OCI-LY7 (cell line): ENCODE results near the gene CFAP57.

Source experiments
- EZH2phosphoT487 ChIP-seq: fragments of 200-600 bp; sonication (generic); IDR thresholded peaks from 2 replicates; pipeline ENCODE4 v1.6.1; 2018; ENCODE audit warnings: low read depth, borderline replicate concordance, mild to moderate bottlenecking, mixed run types, antibody characterized with exemption, low read length, moderate library complexity, mixed read lengths
- TF ChIP-seq, protein P1 (sequence below): fragments of 200-600 bp; sonication (generic); conservative IDR thresholded peaks from 2 replicates; pipeline ENCODE4 v1.5.1; 2014; ENCODE audit warnings: mild to moderate bottlenecking, antibody characterized with exemption, low read length, moderate library complexity, mixed read lengths

DNA sequence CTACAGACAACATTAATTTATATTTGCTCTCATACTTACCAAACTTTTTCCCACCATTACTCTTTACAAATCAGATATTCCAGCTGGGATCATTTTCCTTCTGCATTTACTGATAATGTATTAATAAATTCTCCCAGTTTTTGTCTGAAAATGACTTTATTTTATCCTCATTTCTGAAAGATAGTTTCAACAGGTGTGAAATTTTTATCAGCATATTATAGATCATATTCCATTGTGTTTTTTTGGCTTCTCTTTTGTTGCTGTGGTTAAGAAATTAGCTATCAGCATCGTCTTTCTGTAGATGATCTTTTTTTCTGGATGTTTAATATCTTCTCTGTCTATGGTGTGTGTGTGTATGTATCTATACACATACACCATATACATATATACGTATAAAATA, 2.7 kb downstream of the CFAP57 start:
- TF ChIP-seq EZH2phosphoT487 = no peak
- TF ChIP-seq, protein P1, sequence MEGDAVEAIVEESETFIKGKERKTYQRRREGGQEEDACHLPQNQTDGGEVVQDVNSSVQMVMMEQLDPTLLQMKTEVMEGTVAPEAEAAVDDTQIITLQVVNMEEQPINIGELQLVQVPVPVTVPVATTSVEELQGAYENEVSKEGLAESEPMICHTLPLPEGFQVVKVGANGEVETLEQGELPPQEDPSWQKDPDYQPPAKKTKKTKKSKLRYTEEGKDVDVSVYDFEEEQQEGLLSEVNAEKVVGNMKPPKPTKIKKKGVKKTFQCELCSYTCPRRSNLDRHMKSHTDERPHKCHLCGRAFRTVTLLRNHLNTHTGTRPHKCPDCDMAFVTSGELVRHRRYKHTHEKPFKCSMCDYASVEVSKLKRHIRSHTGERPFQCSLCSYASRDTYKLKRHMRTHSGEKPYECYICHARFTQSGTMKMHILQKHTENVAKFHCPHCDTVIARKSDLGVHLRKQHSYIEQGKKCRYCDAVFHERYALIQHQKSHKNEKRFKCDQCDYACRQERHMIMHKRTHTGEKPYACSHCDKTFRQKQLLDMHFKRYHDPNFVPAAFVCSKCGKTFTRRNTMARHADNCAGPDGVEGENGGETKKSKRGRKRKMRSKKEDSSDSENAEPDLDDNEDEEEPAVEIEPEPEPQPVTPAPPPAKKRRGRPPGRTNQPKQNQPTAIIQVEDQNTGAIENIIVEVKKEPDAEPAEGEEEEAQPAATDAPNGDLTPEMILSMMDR = no peak
